ENCODE measurements around the gene PLIN4. TPM values are rescaled to one million over a fixed set of nuclear protein-coding genes. Genes with fewer than 3 reads are reported as not detected.
"Not testable (repeated sequence)": the region's sequence is repeated elsewhere in the genome, so short reads cannot be mapped to it uniquely, and the experiment has no call there.

The PLIN4 gene
- total and polyA plus RNA-seq, 12 donors, result 0.09 to 25.4 (median 2.5) TPM

DNA sequence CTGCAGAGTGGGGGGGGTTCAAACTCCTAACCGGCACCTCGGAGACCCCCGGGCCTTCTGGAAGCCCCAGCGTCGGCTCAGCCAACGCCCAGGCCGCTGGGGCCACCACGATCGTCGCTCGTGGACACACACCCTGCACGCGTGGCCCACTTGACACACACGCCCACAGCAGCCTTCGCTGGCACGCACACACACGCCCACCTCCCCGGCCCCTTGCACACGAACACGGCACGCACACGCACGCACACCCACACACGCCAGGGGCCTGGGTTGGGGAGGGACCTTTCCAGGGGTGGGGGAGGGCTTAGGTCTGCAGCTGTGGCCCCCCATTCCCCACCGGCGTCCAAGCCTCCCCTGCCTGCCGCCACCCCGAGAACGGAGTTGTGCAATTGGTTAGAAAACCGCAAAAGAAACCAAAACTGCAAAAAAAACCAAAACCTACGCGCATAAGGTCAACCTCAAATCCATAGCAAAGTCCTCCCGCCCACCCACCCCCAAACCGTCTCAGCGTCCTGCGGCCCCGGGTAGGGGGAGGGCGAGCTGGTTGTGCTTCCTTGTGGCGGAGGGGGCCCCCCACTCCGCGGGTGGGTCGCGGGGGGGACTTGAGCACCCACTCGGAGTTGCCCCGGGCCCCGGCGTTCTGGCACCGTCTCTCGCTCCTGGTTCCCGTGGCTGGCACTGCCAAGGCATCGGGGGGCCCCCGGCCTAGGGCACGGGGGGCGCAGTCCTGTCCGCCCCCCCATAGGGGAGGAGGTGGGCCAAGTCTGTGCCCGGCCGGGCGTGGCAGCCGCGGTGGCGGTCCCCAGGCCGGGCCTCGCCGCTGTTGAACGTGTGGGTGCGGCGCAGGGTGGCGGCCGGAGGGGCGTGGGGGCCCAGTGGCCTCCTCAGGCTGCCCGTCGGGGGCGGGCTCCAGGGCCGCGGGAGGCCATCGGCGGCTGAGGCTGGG is 24.9 kb upstream of the PLIN4 start:
- 71 to 95% (median 76%) methylated on average over 10 to 77 of the region's 77 CpGs for WGBS, 4 donors
- Histone ChIP-seq H3K4me3 (no peak overlapping the region), H3K9me3 (replicated peaks in 1 of 3) (peaks cover 0 to 4% (median 0%) of the 10 kb centered on the region in 3 donors), H3K27ac (no peak overlapping the region), H3K4me1 (replicated peaks in 1 of 2) (peaks cover 0 to 19% of the 10 kb centered on the region in 2 donors), H3K27me3 (no peaks in the 10 kb centered on the region), H3K36me3 (replicated peaks in 1 of 2) (no peaks in the 10 kb centered on the region)
- DNase-seq, result peak in 1 of 7 donors; percentile 11
- intact Hi-C loops (cut with DNase I), result no loop called here
- TF ChIP-seq POLR2A (IDR thresholded peaks at IDR 0.05), result no peak
- TF ChIP-seq, protein P1, sequence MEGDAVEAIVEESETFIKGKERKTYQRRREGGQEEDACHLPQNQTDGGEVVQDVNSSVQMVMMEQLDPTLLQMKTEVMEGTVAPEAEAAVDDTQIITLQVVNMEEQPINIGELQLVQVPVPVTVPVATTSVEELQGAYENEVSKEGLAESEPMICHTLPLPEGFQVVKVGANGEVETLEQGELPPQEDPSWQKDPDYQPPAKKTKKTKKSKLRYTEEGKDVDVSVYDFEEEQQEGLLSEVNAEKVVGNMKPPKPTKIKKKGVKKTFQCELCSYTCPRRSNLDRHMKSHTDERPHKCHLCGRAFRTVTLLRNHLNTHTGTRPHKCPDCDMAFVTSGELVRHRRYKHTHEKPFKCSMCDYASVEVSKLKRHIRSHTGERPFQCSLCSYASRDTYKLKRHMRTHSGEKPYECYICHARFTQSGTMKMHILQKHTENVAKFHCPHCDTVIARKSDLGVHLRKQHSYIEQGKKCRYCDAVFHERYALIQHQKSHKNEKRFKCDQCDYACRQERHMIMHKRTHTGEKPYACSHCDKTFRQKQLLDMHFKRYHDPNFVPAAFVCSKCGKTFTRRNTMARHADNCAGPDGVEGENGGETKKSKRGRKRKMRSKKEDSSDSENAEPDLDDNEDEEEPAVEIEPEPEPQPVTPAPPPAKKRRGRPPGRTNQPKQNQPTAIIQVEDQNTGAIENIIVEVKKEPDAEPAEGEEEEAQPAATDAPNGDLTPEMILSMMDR (IDR thresholded peaks at IDR 0.05), result no peak

DNA sequence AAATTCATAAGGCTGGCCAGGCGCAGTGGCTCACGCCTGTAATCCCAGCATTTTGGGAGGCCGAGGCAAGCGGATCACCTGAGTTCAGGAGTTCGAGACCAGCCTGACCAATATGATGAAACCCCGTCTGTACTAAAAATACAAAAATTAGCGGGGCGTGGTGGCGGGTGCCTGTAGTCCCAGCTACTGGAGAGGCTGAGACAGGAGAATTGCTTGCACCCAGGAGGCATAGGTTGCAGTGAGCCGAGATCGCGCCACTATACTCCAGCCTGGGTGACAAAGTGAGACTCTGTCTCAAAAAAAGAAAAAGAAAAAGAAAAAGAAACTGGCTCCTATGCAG is 23.5 kb upstream of the PLIN4 start:
- H3K4me3 ChIP-seq; H3K27ac ChIP-seq; intact Hi-C loops (cut with DNase I); H3K27me3 ChIP-seq; H3K9me3 ChIP-seq (replicated peaks in 1 of 3); H3K36me3 ChIP-seq (replicated peaks in 1 of 2): not testable (repeated sequence)
- peaks cover 0 to 19% of the 10 kb centered on the region in 2 donors for H3K4me1 ChIP-seq (replicated peaks in 1 of 2)
- peak in 1 of 7 donors; percentile 4 for DNase-seq
- 77 to 88% (median 85%) methylated on average over 12 of the region's 12 CpGs for WGBS, 4 donors

DNA sequence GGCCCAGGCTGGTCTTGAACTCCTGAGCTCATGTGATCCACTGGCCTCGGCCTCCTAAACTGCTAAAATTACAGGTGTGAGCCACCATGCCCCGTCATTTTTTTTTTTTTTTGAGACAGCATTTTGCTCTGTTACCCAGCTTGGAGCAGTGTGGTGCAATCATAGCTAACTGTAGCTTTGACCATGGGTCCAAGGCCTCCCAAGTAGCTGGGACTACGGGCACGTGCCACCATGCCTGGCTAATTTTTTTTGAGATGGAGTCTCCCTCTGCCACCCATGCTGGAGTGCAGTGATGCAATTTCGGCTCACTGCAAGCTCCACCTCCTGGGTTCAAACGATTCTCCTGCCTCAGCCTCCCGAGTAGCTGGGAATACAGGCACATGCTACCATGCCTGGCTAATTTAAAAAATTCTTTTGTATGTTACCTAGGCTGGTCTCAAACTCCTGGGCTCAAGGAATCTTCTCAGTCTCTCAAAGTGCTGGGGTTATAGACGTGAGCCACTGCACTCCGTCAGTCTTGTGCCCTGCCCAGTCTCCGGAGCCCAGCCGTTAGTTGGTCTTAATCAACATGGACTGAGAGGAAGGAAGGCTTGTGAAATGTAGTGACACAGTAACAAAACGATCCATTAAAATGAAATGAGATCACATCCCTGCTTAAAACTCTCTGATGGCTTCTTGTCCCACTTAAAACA is 23.0 kb upstream of the PLIN4 start:
- peaks cover 0 to 4% (median 0%) of the 10 kb centered on the region in 3 donors for H3K9me3 ChIP-seq (replicated peaks in 1 of 3)
- peak in 1 of 7 donors; percentile 12 for DNase-seq
- intact Hi-C loops (cut with DNase I), result no loop called here
- TF ChIP-seq, protein P1 (IDR thresholded peaks at IDR 0.05), result no peak
- TF ChIP-seq POLR2A (IDR thresholded peaks at IDR 0.05), result no peak
- H3K4me3 ChIP-seq, result no peak overlapping the region
- H3K36me3 ChIP-seq (replicated peaks in 1 of 2), result no peaks in the 10 kb centered on the region
- peak overlapping the region in 1 of 5 donors; percentile 2 for H3K27ac ChIP-seq
- WGBS, 4 donors, result 40 to 65% (median 52%) methylated on average over 12 of the region's 12 CpGs
- H3K4me1 ChIP-seq (replicated peaks in 1 of 2), result peaks cover 0 to 19% of the 10 kb centered on the region in 2 donors
- no peaks in the 10 kb centered on the region for H3K27me3 ChIP-seq

DNA sequence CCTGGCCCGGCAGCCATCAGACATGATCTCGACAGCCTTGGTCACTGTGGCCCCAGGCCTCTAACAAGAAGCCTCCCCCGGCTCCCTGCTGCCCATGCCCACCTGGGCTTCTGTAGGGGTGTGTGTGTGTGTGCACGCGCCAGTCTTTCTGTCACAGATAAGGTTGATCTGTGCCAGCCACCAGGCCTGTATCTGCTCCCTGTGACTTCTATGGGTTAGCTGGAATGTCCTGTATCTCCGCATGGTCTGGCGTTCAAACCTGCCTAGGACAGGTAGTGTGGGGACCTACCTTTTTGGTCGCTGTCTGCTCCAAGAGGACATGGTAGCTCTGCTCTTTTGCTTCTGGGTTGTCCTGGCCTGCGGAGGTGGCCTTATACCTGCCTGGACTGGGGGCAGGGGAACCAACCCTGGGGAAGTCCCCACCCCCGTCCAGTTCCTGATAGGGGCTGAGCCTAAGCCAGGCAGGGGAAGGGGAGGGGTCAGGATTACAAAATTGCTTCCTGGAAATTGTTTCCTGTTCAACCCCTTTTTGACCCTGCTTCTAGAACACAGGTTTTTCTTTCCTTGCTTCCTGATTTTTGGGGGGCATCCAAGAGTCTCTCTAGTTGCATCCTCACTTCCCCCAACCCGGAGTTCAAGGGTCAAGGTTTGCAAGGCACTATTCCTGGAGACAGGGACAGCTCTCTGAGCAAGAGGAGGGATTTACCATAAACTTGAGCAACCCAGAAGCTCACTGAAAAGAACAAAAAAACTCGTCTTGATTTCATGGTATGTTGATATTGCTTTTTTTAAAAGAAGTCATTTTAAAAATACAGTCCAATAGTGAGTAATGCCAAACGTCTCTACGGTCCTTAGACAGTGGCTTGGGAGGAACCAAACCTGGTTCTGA is 21.7 kb upstream of the PLIN4 start, which contains the start of gene LRG1:
Gene LRG1 (minus strand): TSS at position 344 of the 889 bp plus-strand sequence. CDS start 23 bp downstream, at position 321.
- TF ChIP-seq, protein P1 (IDR thresholded peaks at IDR 0.05), result no peak
- TF ChIP-seq POLR2A (IDR thresholded peaks at IDR 0.05), result no peak
- intact Hi-C loops (cut with DNase I), result no loop called here

More for the DNA sequence above, 21.7 kb upstream of the PLIN4 start, which contains the start of gene LRG1:
- peak within 1 kb of the TSS in 2 of 5 donors; percentile 31 to 75 for H3K27ac ChIP-seq
- no peak within 1 kb of the TSS for H3K4me3 ChIP-seq
- peaks cover 0 to 4% (median 0%) of the 10 kb centered on the region in 3 donors for H3K9me3 ChIP-seq (replicated peaks in 1 of 3)
- no peaks in the 10 kb centered on the region for H3K36me3 ChIP-seq (replicated peaks in 1 of 2)
- 44 to 58% (median 49%) methylated on average over 6 to 14 of the region's 14 CpGs for WGBS, 4 donors
- DNase-seq, result peak in 5 of 7 donors; percentile 62 to 94 (median 74)
- H3K27me3 ChIP-seq, result no peaks in the 10 kb centered on the region
- peaks cover 8 to 28% of the 10 kb centered on the region in 2 donors for H3K4me1 ChIP-seq (replicated peaks in 1 of 2)
